Activated B cell treated with CpG ODN at 0.5 μM for 24 hours (primary cell): ENCODE measurements around the gene PROM1. TPM values are rescaled to one million over a fixed set of nuclear protein-coding genes. Genes with fewer than 3 reads are reported as not detected.

Experiments used
- ATAC-seq: fragments of 200-7000 bp; cut with Tn5 transposase; one replicate; pipeline ENCODE4 v1.10.0; 2021; ENCODE audit warnings: low read depth, mild to moderate bottlenecking, moderate library complexity
- CTCF ChIA-PET: fragments of 350-600 bp; sonication (Branson Sonifier 250); formaldehyde crosslinking; loops from one replicate; lab custom pipeline; 2021; ENCODE audit warnings: antibody characterized with exemption; lab: Charles Lee
- POLR2A ChIA-PET: fragments of 350-600 bp; sonication (Branson Sonifier 250); formaldehyde crosslinking; loops from one replicate; lab custom pipeline; 2021; ENCODE audit warnings: antibody characterized with exemption; lab: Charles Lee
- DNase-seq: peaks from one replicate; pipeline ENCODE4 v3.0.0; 2022
- H3K27ac Mint-ChIP-seq: one replicate; pipeline ENCODE4 v1.8.0; 2020; ENCODE audit warnings: mixed read lengths
- H3K27me3 Mint-ChIP-seq: one replicate; pipeline ENCODE4 v1.8.0; 2021; ENCODE audit warnings: mixed read lengths
- H3K36me3 Mint-ChIP-seq: one replicate; pipeline ENCODE4 v1.8.0; 2021; ENCODE audit warnings: low read depth, mixed read lengths
- H3K4me1 Mint-ChIP-seq: one replicate; pipeline ENCODE4 v1.8.0; 2021; ENCODE audit warnings: mixed read lengths
- H3K4me3 Mint-ChIP-seq: one replicate; pipeline ENCODE4 v1.8.0; 2020; ENCODE audit warnings: mild to moderate bottlenecking, mixed read lengths
- H3K9me3 Mint-ChIP-seq: one replicate; pipeline ENCODE4 v1.8.0; 2020; ENCODE audit warnings: mixed read lengths
- CTCF ChIP-seq: fragments of 200-600 bp; IDR thresholded peaks from one replicate; pipeline ENCODE4 v1.8.0; 2022; ENCODE audit warnings: antibody characterized with exemption, mild to moderate bottlenecking
- intact Hi-C: fragments of 100-400 bp; cut with micrococcal nuclease; formaldehyde crosslinking; loops from one replicate; pipeline ENCODE4 v1.15.1; 2024
- total RNA-seq: library from RNA; stranded (reverse); gene quantifications from 2 replicates; pipeline ENCODE4 v1.2.3, GENCODE V29; 2022

PROM1 gene
- total RNA-seq, 1 donor from 2014 or later: not detected

- H3K36me3 Mint-ChIP-seq: no peaks in the 10 kb centered on the region
- no peak for DNase-seq
- peaks cover 14% of the 10 kb centered on the region for H3K4me1 Mint-ChIP-seq
- POLR2A ChIA-PET: no interaction called here
- peaks cover 4% of the 10 kb centered on the region for H3K27me3 Mint-ChIP-seq
- TF ChIP-seq CTCF: no peak
- intact Hi-C loops: no loop called here
- no peaks in the 10 kb centered on the region for H3K9me3 Mint-ChIP-seq
- ATAC-seq: no peak
- no peak overlapping the region for H3K27ac Mint-ChIP-seq
- no peak overlapping the region for H3K4me3 Mint-ChIP-seq
- CTCF ChIA-PET: no interaction called here
Observed at GRCh38 chr4:16126714-16127113, 42.9 kb upstream of the PROM1 start.

- ATAC-seq: no peak
- no peak overlapping the region for H3K4me3 Mint-ChIP-seq
- H3K36me3 Mint-ChIP-seq: no peaks in the 10 kb centered on the region
- no peak overlapping the region for H3K27ac Mint-ChIP-seq
- peaks cover 14% of the 10 kb centered on the region for H3K4me1 Mint-ChIP-seq
- CTCF ChIA-PET: no interaction called here
- intact Hi-C loops: no loop called here
- no peaks in the 10 kb centered on the region for H3K9me3 Mint-ChIP-seq
- no peak for TF ChIP-seq CTCF
- POLR2A ChIA-PET: no interaction called here
- H3K27me3 Mint-ChIP-seq: peaks cover 4% of the 10 kb centered on the region
- no peak for DNase-seq
Observed at GRCh38 chr4:16125571-16126445, 42.0 kb upstream of the PROM1 start.

- DNase-seq (no peak), ATAC-seq (no peak)
- Mint-ChIP-seq H3K4me1 (peaks cover 14% of the 10 kb centered on the region), H3K36me3 (no peaks in the 10 kb centered on the region), H3K9me3 (no peaks in the 10 kb centered on the region), H3K27ac (no peak overlapping the region), H3K4me3 (no peak overlapping the region), H3K27me3 (peaks cover 4% of the 10 kb centered on the region)
- no peak for TF ChIP-seq CTCF
- POLR2A ChIA-PET: no interaction called here
- intact Hi-C loops: no loop called here
- CTCF ChIA-PET: no interaction called here
Observed at GRCh38 chr4:16124232-16124631, 40.4 kb upstream of the PROM1 start.

- no peak for TF ChIP-seq CTCF
- ChIA-PET CTCF (no interaction called here), POLR2A (no interaction called here)
- H3K4me1 Mint-ChIP-seq: peaks cover 14% of the 10 kb centered on the region
- H3K36me3 Mint-ChIP-seq: no peaks in the 10 kb centered on the region
- ATAC-seq: no peak
- intact Hi-C loops: no loop called here
- H3K9me3 Mint-ChIP-seq: no peaks in the 10 kb centered on the region
- no peak overlapping the region for H3K4me3 Mint-ChIP-seq
- H3K27me3 Mint-ChIP-seq: peaks cover 4% of the 10 kb centered on the region
- no peak overlapping the region for H3K27ac Mint-ChIP-seq
- no peak for DNase-seq
Observed at GRCh38 chr4:16123356-16124084, 39.7 kb upstream of the PROM1 start.

- ChIA-PET POLR2A (no interaction called here), CTCF (no interaction called here)
- no peak overlapping the region for H3K4me3 Mint-ChIP-seq
- H3K4me1 Mint-ChIP-seq: peaks cover 14% of the 10 kb centered on the region
- H3K9me3 Mint-ChIP-seq: no peaks in the 10 kb centered on the region
- H3K27ac Mint-ChIP-seq: no peak overlapping the region
- TF ChIP-seq CTCF: no peak
- intact Hi-C loops: no loop called here
- H3K27me3 Mint-ChIP-seq: peaks cover 4% of the 10 kb centered on the region
- no peak for DNase-seq
- H3K36me3 Mint-ChIP-seq: no peaks in the 10 kb centered on the region
- peak; percentile 21 for ATAC-seq
Observed at GRCh38 chr4:16122784-16123183, 39.0 kb upstream of the PROM1 start.
